Measurements from ENCODE around the gene CAPN2.

DNA sequence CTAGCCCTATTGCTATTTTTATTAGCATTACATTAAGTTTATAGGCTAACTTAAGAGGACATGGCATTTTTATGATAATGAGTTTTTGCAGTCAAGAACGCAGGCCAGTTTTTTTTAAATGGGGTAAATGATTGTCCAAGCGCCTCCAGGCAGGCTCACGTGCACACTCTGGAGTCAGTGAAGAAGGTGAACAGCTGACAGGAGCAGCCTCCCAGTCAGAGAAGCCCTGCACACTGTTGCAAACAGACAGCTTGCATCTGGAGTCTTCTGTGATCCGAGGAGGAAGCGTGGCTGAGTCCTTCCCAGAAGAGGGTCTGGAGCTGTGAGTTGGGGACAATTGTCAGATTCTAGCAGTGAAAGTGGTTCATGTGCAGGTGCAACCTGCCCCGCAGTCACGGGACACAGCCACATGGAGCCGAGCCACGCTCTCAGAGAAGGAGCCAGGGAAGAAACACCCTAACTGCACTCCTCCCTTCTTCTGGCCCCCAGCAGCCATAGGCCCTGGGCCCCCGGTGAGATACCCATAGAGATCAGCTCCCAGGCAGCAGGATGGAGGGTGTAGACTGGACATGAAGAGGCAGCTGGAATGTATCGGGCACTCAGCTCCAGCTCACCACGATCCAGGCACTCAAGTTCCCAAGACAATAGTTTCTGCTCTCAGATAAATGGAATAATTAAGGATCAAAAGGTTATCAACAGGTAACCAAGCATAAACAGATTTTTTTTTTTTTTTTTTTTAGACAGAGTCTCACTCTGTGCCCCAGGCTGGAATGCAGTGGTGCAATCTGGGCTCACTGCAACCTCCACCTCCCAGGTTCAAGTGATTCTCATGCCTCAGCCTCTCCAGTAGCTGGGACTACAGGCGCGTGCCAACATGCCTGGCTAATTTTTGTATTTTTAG is 26.4 kb downstream of the CAPN2 start:
- TF ChIP-seq POLR2AphosphoS5 (IDR thresholded peaks at IDR 0.05; ENCODE audit: low read depth) (no peak), CTCF (IDR thresholded peaks at IDR 0.05; ENCODE audit: insufficient read depth, low read length) (no peak)
